T-helper 2 cell (primary cell): ENCODE results near the gene EGFR.
"Not testable (repeated sequence)": the region's sequence is repeated elsewhere in the genome, so short reads cannot be mapped to it uniquely, and the experiment has no call there.

Source experiments
- DNase-seq, 5 experiments: peaks; one replicate each; pipeline versions ENCODE4 v3.0.0 to v3.0.0-alpha.2; 2012 to 2022

Gene EGFR

GRCh38 chr7:55150709-55151451, 132.1 kb downstream of the EGFR start:
- DNase-seq, result no peak

- no peak for DNase-seq
Measured at GRCh38 chr7:55152516-55152915, 133.7 kb downstream of the EGFR start.

DNA sequence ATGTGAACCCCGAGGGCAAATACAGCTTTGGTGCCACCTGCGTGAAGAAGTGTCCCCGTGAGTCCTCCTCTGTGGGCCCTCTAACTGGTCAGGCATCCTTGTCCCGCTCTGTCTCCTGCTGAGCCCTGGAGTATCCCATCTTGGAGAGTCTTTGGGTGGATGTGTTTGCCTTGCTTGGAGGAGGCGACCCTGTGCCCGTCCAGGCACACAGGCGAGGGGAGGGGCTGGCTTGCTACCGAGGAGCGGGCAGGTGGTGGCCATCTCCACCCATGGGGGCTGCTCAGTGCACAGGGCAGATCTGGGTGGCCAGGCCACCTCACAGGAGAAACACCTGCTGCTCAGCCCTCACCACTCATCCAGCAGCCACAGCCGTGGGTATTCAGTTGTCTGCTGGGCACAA, 135.3 kb downstream of the EGFR start:
- no peak for DNase-seq

- DNase-seq, result no peak
Measured at GRCh38 chr7:55155351-55156117, 136.7 kb downstream of the EGFR start.

DNA sequence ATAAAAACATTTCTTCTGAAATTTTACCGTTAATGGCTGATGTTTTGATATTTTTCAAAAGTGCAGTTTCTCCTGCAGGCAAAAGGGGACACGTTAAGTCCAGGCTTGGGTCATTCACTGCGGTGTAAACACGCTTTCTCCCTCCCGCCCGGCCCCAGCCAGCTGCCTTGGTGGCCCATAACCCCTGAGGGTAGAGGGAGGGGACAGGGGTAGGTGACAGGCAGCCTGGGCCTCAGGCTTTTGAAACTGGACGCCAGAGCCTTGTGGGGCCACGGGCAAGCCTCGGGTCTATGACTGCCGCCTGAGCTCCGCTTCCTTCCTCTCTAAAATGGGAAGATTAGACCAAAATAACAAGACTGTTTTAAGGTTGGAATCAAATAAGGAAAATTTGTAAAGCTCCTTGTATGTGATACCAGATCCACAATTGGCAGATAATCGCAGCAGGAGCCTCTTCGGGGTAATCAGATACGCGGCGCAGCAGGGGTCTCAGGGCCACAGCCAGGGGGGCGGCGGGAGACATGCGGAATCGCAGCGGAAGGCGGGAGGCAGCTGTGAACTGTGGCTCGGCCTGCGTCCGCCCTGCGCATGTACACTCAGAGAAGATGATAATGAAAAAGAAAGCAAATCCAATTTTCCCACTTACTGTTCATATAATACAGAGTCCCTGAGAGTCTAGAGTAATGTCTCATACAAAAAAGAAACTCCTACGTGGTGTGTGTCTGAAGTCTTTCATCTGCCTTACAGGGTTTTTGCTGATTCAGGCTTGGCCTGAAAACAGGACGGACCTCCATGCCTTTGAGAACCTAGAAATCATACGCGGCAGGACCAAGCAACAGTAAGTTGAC, 138.3 kb downstream of the EGFR start:
- DNase-seq, result no peak

DNA sequence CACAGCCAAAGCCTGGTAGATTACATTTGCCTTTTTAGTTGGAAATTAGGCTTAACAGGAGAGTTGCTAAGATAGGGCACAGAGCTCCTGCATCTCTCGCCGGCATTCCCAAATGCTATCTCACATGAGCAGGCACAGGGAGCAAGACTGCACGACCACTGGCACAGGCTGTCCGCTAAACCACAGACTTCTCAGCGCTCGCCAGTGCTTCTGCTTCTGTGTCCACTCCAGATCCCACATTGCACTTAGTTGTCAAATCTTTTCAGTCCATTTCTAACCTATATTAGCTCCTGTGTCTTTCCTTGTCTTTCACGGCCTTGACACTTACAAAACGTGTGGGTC, 138.9 kb downstream of the EGFR start:
- no peak for DNase-seq

- no peak for DNase-seq
Measured at GRCh38 chr7:55158541-55159382, 139.9 kb downstream of the EGFR start.

- DNase-seq, result no peak
Measured at GRCh38 chr7:55160539-55160938, 141.7 kb downstream of the EGFR start.

DNA sequence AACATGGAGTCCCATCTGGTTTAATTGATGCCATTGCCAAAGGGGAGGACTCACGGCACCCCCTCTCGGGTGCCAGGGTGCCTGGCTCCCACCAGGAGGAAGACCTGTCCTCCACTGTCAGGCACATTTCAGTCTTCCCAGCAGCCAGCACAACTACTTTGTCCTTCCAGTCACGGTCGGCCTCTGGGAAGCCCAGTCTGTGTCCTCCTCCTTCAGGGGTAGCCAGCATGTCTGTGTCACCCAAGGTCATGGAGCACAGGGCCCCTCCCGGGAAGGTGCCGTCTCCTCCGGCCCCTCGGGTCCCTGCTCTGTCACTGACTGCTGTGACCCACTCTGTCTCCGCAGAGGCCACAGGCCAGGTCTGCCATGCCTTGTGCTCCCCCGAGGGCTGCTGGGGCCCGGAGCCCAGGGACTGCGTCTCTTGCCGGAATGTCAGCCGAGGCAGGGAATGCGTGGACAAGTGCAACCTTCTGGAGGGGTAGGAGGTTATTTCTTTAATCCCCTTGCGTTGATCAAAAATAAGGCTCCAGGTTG, 142.4 kb downstream of the EGFR start:
- DNase-seq, result no peak

- no peak for DNase-seq
Measured at GRCh38 chr7:55162476-55162875, 143.7 kb downstream of the EGFR start.

DNA sequence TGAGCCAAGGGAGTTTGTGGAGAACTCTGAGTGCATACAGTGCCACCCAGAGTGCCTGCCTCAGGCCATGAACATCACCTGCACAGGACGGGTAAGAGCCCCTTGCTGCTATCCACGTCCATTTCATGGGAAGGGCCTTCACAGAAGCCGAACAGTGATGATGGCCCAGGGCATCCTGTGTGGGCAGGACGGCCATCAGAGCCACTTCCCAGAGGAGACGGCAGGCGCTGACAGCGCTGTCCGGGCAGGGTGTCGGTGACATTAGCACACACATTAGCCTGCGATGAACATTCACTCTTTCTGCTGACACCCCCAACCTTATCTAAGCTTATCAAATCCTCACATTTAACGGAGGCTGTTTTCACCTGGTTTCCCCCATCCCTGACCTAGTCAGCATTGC, 144.9 kb downstream of the EGFR start:
- no peak for DNase-seq

DNA sequence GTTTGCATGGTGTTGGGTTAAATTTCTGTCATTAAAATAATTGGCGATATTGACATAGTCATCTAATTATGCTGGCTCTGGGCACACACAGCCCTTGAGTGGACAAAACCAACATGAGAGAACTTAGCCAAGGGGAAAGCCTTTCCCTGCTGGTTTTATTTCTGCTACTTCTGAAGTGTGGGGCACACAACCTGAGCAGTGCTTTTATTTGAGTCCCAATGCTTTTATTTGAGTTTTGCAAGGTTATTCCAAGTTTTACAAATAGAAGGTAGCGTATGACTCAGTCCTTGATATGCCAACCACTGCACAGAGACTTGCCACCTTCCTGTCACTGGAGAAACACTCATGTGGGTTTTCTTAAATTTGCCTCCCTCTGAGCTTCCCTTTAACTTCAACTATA, 145.7 kb downstream of the EGFR start:
- DNase-seq, result no peak

DNA sequence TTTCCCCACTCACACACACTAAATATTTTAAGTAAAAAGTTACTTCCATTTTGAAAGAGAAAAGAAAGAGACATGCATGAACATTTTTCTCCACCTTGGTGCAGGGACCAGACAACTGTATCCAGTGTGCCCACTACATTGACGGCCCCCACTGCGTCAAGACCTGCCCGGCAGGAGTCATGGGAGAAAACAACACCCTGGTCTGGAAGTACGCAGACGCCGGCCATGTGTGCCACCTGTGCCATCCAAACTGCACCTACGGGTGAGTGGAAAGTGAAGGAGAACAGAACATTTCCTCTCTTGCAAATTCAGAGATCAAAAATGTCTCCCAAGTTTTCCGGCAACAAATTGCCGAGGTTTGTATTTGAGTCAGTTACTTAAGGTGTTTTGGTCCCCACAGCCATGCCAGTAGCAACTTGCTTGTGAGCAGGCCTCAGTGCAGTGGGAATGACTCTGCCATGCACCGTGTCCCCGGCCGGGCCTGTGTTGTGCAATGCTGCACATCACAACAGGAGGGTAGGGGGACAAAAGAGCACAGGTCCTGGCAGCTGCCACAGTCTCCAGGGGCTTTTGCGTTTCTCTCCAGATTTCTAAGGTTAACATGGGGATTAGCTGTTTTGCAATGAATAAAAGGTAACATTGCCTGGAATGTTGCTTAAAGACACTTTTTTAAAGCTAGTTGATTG, 146.5 kb downstream of the EGFR start:
- no peak for DNase-seq

- DNase-seq, result not testable (repeated sequence)
Measured at GRCh38 chr7:55167296-55167695, 148.5 kb downstream of the EGFR start.

- no peak for DNase-seq
Measured at GRCh38 chr7:55170335-55171069, 151.7 kb downstream of the EGFR start.

- no peak for DNase-seq
Measured at GRCh38 chr7:55171157-55171556, 152.3 kb downstream of the EGFR start.

GRCh38 chr7:55172161-55172560, 153.3 kb downstream of the EGFR start:
- DNase-seq, result no peak

DNA sequence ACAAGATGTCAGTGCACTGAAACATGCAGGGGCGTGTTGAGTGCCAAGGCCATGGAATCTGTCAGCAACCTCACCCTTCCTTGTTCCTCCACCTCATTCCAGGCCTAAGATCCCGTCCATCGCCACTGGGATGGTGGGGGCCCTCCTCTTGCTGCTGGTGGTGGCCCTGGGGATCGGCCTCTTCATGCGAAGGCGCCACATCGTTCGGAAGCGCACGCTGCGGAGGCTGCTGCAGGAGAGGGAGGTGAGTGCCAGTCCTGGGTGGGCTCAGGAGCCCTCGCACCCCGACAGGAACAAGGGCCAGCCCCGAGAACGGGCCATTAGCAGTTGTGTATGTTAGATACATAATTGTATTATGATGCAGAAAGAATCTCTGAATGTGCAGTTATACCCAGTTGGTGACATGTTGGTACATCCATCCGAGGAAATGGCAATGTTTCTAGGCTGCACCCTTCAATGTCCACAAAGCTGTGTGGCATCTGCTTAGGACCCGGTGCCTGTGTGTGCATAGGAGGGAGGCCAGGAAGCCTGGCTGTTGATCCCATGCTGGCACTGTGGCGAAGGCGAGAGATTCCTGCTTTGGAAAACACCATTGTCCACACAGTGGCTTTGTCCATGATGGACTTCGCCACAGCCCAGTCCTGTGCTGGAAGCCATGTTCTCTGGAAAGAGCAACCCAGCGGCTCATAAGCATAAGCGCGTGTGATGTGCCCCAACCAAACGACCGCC, 154.2 kb downstream of the EGFR start:
- DNase-seq, result no peak

DNA sequence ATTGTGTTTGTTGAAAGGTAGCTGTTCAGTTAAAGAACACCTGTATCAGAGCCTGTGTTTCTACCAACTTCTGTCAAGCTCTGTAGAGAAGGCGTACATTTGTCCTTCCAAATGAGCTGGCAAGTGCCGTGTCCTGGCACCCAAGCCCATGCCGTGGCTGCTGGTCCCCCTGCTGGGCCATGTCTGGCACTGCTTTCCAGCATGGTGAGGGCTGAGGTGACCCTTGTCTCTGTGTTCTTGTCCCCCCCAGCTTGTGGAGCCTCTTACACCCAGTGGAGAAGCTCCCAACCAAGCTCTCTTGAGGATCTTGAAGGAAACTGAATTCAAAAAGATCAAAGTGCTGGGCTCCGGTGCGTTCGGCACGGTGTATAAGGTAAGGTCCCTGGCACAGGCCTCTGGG, 154.9 kb downstream of the EGFR start:
- no peak for DNase-seq

GRCh38 chr7:55174456-55174855, 155.6 kb downstream of the EGFR start:
- no peak for DNase-seq
